Fibroblast of the aortic adventitia (primary cell): ENCODE results near the gene ZMIZ1. TPM values are rescaled to one million over a fixed set of nuclear protein-coding genes. Genes with fewer than 3 reads are reported as not detected.
A peak's percentile ranks its signal among the peaks of the same experiment; 100 is the strongest.

Experiments
- DNase-seq: peaks from one replicate; pipeline ENCODE4 v3.0.0-alpha.2; 2010; ENCODE audit warnings: low read depth
- H3K4me3 ChIP-seq: 2 replicates; pipeline ENCODE4 v1.5.1; 2011; ENCODE audit warnings: low read depth, mild to moderate bottlenecking, control low read depth, low read length, moderate library complexity
- total RNA-seq: library from RNA; depleted of rRNA; stranded (reverse); fragments of >200 nt; gene quantifications from 2 replicates; pipeline ENCODE4 v1.2.3, GENCODE V29; 2012; ENCODE audit warnings: low replicate concordance
- TF ChIP-seq, protein P1 (sequence below): IDR thresholded peaks from 2 replicates; pipeline ENCODE4 v1.5.1; 2011; ENCODE audit warnings: mild to moderate bottlenecking, low read length, control low read depth, inconsistent platforms; ENCODE audit not compliant: insufficient read depth

The ZMIZ1 gene
- total RNA-seq, 1 donor: 28.1 TPM

GRCh38 chr10:79067241-79068202 lies 1.2 kb upstream of the ZMIZ1 start:
- DNase-seq: peak; percentile 93
- TF ChIP-seq, protein P1, sequence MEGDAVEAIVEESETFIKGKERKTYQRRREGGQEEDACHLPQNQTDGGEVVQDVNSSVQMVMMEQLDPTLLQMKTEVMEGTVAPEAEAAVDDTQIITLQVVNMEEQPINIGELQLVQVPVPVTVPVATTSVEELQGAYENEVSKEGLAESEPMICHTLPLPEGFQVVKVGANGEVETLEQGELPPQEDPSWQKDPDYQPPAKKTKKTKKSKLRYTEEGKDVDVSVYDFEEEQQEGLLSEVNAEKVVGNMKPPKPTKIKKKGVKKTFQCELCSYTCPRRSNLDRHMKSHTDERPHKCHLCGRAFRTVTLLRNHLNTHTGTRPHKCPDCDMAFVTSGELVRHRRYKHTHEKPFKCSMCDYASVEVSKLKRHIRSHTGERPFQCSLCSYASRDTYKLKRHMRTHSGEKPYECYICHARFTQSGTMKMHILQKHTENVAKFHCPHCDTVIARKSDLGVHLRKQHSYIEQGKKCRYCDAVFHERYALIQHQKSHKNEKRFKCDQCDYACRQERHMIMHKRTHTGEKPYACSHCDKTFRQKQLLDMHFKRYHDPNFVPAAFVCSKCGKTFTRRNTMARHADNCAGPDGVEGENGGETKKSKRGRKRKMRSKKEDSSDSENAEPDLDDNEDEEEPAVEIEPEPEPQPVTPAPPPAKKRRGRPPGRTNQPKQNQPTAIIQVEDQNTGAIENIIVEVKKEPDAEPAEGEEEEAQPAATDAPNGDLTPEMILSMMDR: peak; percentile 25
- H3K4me3 ChIP-seq: peak overlapping the region; percentile 67

- H3K4me3 ChIP-seq: peak overlapping the region; percentile 67
- DNase-seq: no peak
- TF ChIP-seq, protein P1: no peak
Measured at GRCh38 chr10:79068203-79068561, 584 bp upstream of the ZMIZ1 start.

DNA sequence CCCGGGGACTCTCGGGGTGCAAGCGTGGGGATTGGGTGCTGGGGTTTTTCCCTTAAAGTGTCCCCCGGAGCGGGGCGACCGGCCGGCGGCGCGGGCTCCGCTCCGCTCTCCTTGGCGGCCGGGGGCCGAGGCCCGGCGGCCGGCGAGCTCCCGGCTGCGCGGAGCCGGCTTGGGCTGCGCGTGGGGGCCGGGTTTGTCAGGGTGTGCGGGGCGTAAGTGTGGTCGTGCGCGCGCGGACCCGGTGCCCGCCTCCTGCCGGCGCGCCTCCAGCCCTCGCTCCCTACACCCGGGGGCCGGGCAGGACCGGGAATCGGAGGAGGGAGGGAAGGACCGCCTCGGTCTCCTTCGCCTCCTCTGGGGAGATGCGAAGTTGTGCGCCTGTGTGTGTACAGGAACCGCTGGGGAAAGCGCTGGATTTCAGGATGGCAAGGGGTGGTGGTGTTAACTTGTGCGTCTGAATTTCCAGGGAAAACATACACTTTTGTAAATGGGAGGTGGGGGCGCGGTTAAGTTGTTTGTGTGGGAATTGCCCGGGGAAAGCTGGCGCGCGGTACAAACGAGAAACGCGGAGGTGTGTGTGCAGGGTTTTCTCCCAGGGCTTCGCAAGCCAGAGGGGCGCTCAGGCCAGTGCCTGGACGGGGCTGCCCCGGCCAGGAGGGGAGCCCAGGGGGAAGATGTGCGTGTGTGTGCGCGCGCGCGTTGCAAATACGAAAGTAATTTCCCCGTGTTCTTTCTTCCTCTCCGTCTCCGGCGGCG lies 737 bp downstream of the ZMIZ1 start:
- TF ChIP-seq, protein P1: no peak
- peak; percentile 44 for DNase-seq
- H3K4me3 ChIP-seq: peak overlapping the region; percentile 96

DNA sequence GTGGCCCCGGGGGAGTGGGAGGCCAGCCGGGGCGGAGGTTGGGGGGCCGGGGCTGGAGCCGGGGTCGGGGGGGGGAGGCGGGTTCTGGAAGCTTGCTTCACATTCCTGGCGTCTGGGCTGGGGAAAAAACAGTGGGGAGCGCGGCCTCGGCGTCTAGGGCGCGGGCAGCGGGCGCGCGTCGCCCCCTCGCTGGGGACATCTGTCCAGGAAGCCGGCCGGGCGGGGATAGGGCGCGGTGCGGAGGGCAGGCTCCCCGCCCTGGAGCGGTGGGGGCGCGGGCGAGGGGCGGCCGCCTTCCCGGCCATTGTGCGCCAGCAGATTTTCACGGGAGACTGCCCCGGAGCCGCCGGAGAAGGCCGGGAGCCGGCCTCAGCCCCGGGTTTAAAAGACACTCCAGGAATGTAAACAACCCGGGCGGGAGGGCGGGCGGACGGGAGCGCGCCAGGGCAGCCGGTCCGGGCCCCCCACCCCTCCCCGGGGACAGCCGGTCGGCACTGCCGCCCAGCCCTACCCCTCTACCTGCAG lies 1.4 kb downstream of the ZMIZ1 start:
- peak overlapping the region; percentile 96 for H3K4me3 ChIP-seq
- TF ChIP-seq, protein P1: no peak
- peak; percentile 52 for DNase-seq

- TF ChIP-seq, protein P1: no peak
- peak; percentile 97 for DNase-seq
- peak overlapping the region; percentile 96 for H3K4me3 ChIP-seq
Measured at GRCh38 chr10:79070606-79071395, 2.0 kb downstream of the ZMIZ1 start.

- H3K4me3 ChIP-seq: peak overlapping the region; percentile 96
- TF ChIP-seq, protein P1: no peak
- no peak for DNase-seq
Measured at GRCh38 chr10:79071396-79071923, 2.7 kb downstream of the ZMIZ1 start.
